ENCODE data around the gene ADGRE3. TPM values are rescaled to one million over a fixed set of nuclear protein-coding genes. Genes with fewer than 3 reads are reported as not detected.
"Not testable (repeated sequence)": the region's sequence is repeated elsewhere in the genome, so short reads cannot be mapped to it uniquely, and the experiment has no call there.

The ADGRE3 gene
- total RNA-seq, 3 donors from 2014 or later = 0.44 TPM; not detected in 2

DNA sequence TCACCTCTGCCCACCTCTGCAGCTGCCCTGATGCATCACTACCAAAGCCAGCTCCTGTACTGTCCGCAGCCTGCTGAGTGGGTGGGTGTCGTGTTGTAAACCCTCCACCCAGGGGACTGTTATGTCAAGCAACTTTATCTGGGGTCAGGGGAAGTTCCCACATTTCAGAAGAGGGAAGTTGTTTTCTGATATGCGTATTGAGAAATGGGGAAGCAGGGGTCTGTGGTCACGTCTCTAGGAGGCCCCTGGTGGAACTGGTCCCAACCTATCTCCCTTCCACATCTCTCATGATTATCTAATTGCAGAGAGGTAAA, 60.6 kb downstream of the ADGRE3 start:
- H3K4me1 ChIP-seq = no peaks in the 10 kb centered on the region
- no peak overlapping the region for H3K4me3 ChIP-seq
- H3K36me3 ChIP-seq = no peaks in the 10 kb centered on the region
- TF ChIP-seq POLR2A (IDR thresholded peaks at IDR 0.05) = no peak
- TF ChIP-seq, protein P1, sequence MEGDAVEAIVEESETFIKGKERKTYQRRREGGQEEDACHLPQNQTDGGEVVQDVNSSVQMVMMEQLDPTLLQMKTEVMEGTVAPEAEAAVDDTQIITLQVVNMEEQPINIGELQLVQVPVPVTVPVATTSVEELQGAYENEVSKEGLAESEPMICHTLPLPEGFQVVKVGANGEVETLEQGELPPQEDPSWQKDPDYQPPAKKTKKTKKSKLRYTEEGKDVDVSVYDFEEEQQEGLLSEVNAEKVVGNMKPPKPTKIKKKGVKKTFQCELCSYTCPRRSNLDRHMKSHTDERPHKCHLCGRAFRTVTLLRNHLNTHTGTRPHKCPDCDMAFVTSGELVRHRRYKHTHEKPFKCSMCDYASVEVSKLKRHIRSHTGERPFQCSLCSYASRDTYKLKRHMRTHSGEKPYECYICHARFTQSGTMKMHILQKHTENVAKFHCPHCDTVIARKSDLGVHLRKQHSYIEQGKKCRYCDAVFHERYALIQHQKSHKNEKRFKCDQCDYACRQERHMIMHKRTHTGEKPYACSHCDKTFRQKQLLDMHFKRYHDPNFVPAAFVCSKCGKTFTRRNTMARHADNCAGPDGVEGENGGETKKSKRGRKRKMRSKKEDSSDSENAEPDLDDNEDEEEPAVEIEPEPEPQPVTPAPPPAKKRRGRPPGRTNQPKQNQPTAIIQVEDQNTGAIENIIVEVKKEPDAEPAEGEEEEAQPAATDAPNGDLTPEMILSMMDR (IDR thresholded peaks at IDR 0.05) = no peak
- TF ChIP-seq POLR2AphosphoS5 (IDR thresholded peaks at IDR 0.05) = no peak
- intact Hi-C loops (cut with DNase I; ENCODE audit: low total_unique reads) = no loop called here
- peaks cover 4% of the 10 kb centered on the region in 2 donors for H3K9me3 ChIP-seq
- H3K27ac ChIP-seq = no peak overlapping the region
- H3K27me3 ChIP-seq = no peaks in the 10 kb centered on the region
- no peak for DNase-seq (ENCODE audit: low spot score in 2 of 2)

DNA sequence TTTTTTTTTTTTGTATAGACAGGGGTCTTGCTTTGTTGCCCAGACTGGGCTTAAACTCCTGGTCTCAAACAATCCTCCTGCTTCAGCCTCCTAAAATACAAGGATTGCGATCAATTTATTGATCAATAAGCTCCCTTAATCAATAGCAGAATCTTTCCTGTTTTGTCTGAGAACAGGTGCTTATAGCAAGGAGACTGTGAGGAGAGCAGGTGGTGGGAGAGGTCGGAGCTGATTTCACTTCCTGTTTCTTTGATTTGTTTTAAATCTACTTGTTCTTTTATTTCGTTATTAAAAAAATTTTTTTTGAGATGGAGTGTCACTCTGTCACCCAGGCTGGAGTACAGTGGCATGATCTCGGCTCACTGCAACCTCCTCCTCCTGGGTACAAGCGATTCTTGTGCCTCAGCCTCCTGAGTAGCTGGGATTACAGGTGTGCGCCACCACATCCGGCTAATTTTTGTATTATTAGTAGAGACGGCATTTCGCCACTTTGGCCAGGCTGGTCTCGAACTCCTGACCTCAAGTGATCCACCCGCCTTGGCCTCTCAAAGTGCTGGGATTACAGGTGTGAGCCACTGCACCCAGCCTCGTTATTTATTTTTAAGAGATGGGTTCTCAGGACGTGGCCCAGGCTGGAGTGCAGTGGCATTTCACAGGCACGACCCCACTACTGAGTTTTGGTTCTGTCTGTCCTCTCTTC, 61.1 kb downstream of the ADGRE3 start:
- intact Hi-C loops (cut with DNase I; ENCODE audit: low total_unique reads); H3K27me3 ChIP-seq; H3K4me1 ChIP-seq; DNase-seq (ENCODE audit: low spot score in 2 of 2); H3K27ac ChIP-seq; H3K9me3 ChIP-seq; H3K4me3 ChIP-seq; H3K36me3 ChIP-seq: not testable (repeated sequence)

- no peaks in the 10 kb centered on the region for H3K36me3 ChIP-seq
- H3K27me3 ChIP-seq = no peaks in the 10 kb centered on the region
- no peak overlapping the region for H3K27ac ChIP-seq
- no peak overlapping the region for H3K4me3 ChIP-seq
- TF ChIP-seq POLR2A (IDR thresholded peaks at IDR 0.05) = no peak
- TF ChIP-seq, protein P1 (IDR thresholded peaks at IDR 0.05) = no peak
- TF ChIP-seq POLR2AphosphoS5 (IDR thresholded peaks at IDR 0.05) = no peak
- intact Hi-C loops (cut with DNase I; ENCODE audit: low total_unique reads) = no loop called here
- DNase-seq (ENCODE audit: low spot score in 2 of 2) = no peak
- no peaks in the 10 kb centered on the region for H3K4me1 ChIP-seq
- H3K9me3 ChIP-seq = no peaks in the 10 kb centered on the region
Measured at GRCh38 chr19:14612657-14613056, 62.0 kb downstream of the ADGRE3 start.

DNA sequence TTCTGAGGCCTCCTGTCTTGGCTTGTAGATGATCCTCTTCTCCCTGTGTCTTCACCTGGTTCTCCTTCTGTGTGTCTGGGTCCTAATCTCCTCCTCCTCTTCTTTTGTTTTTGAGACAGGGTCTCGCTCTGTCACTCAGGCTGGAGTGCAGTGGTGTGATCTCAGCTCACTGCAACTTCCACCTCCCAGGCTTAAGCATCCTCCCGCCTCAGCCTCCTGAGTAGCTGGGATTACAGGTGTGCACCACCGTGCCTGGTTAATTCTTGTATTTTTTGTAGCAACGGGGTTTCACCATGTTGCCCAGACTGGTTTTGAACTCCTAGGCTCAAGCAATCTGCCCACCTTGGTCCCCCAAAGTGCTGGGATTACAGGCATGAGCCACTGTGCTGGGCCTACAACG, 62.4 kb downstream of the ADGRE3 start:
- H3K27ac ChIP-seq; H3K27me3 ChIP-seq; intact Hi-C loops (cut with DNase I; ENCODE audit: low total_unique reads): not testable (repeated sequence)

GRCh38 chr19:14611051-14611450, 63.6 kb downstream of the ADGRE3 start:
- no peaks in the 10 kb centered on the region for H3K4me1 ChIP-seq
- intact Hi-C loops (cut with DNase I; ENCODE audit: low total_unique reads) = no loop called here
- H3K4me3 ChIP-seq = no peak overlapping the region
- no peaks in the 10 kb centered on the region for H3K27me3 ChIP-seq
- no peaks in the 10 kb centered on the region for H3K9me3 ChIP-seq
- no peak overlapping the region for H3K27ac ChIP-seq
- DNase-seq (ENCODE audit: low spot score in 2 of 2) = no peak
- H3K36me3 ChIP-seq = no peaks in the 10 kb centered on the region
- no peak for TF ChIP-seq POLR2AphosphoS5 (IDR thresholded peaks at IDR 0.05)
- TF ChIP-seq POLR2A (IDR thresholded peaks at IDR 0.05) = no peak
- TF ChIP-seq, protein P1 (IDR thresholded peaks at IDR 0.05) = no peak

More for the DNA sequence above, 62.4 kb downstream of the ADGRE3 start:
- not testable (repeated sequence) for H3K4me3 ChIP-seq; H3K36me3 ChIP-seq; DNase-seq (ENCODE audit: low spot score in 2 of 2); H3K4me1 ChIP-seq; H3K9me3 ChIP-seq

- intact Hi-C loops (cut with DNase I; ENCODE audit: low total_unique reads) = no loop called here
- no peak for TF ChIP-seq POLR2AphosphoS5 (IDR thresholded peaks at IDR 0.05)
- TF ChIP-seq POLR2A (IDR thresholded peaks at IDR 0.05) = no peak
- TF ChIP-seq, protein P1 (IDR thresholded peaks at IDR 0.05) = no peak
- DNase-seq (ENCODE audit: low spot score in 2 of 2) = no peak
Measured at GRCh38 chr19:14606627-14607026, 68.0 kb downstream of the ADGRE3 start.

More at GRCh38 chr19:14606627-14607026, 68.0 kb downstream of the ADGRE3 start:
- Histone ChIP-seq H3K4me1 (no peaks in the 10 kb centered on the region), H3K9me3 (peaks cover 0 to 3% of the 10 kb centered on the region in 2 donors), H3K36me3 (no peaks in the 10 kb centered on the region), H3K27me3 (no peaks in the 10 kb centered on the region), H3K4me3 (no peak overlapping the region), H3K27ac (no peak overlapping the region)
